Urinary bladder (tissue), 4 donors: ENCODE measurements around the gene CPNE4. TPM values are rescaled to one million over a fixed set of nuclear protein-coding genes. Genes with fewer than 3 reads are reported as not detected.

Source experiments
- DNase-seq: peaks from one replicate; pipeline ENCODE4 v3.0.0-alpha.2; 2015; ENCODE audit errors: extremely low spot score
- H3K27ac ChIP-seq: one replicate; pipeline ENCODE4 v1.5.1; 2013; ENCODE audit warnings: low read depth, mild to moderate bottlenecking, moderate library complexity
- H3K36me3 ChIP-seq: one replicate; pipeline ENCODE4 v1.6.1; 2013; ENCODE audit warnings: mild to moderate bottlenecking, moderate library complexity; ENCODE audit not compliant: insufficient read depth
- H3K4me1 ChIP-seq: one replicate; pipeline ENCODE4 v1.6.1; 2013; ENCODE audit warnings: mild to moderate bottlenecking, moderate library complexity; ENCODE audit not compliant: insufficient read depth
- H3K4me3 ChIP-seq: one replicate; pipeline ENCODE4 v1.5.1; 2013; ENCODE audit warnings: low read depth, low read length
- WGBS: extraction: QIAGEN DNeasy Blood & Tissue Kit; methylation state at CpG from one replicate; pipeline ENCODE4 v1.1.7; 2013; 5-methylcytosine and 5-hydroxymethylcytosine counted together
- polyA plus RNA-seq: library from polyadenylated mRNA; stranded (reverse); fragments of 200-250 nt; gene quantifications from one replicate; pipeline ENCODE4 v1.2.3, GENCODE V29; 2013
- total RNA-seq: library from RNA; depleted of rRNA; stranded (reverse); fragments of >200 nt; gene quantifications from one replicate; pipeline ENCODE4 v1.2.3, GENCODE V29; 2014
- donor health status: healthy with polysubstance abuse.
- donor health status: healthy.

The CPNE4 gene
- total and polyA plus RNA-seq, 2 donors = 0.03 to 0.21 TPM

DNA sequence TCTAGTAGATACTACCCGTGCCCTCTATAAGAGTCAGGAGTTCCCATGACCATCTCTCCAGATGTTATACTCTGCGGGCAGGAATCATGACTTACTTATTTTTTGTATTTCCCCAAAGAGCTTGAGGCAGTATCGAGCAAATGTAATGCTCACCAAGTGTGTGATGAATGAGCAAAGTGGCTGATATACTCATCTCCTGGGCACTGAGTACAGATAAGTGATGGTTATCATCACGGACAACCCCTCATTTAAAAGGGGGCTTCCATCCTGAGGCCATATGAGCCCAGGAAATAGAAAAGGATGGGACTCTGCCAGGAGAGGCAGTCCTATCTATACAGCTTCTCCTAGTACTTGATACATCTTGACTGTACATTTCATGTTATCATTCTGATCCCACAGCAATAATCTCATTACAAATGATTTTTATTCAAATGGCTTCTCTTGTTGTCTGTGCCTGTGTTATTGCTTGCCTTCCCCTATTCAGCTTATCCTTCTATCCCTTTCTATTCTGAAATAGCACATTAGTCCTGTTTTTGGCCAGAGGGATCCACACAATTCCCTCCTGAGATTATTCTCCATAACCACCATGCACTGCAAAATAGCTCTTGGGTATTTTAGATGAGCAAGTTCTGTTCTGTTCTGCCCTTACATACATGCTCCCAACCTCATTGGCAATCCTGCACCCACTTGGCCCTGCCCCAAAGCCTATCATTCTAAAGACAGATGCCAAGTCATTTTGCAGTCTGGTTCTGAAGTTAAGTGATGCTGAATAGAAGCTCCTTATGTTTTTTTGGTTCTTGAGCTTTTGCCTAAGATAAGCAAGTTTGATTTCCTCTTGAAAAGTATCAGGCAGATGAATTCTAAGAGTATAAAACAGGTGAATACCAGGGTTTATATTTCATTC lies 484.0 kb downstream of the CPNE4 start:
- WGBS = 62% methylated on average over 4 of the region's 4 CpGs
- no peak overlapping the region for H3K27ac ChIP-seq
- no peak overlapping the region for H3K4me3 ChIP-seq
- DNase-seq = no peak
- no peaks in the 10 kb centered on the region for H3K4me1 ChIP-seq
- no peaks in the 10 kb centered on the region for H3K36me3 ChIP-seq

DNA sequence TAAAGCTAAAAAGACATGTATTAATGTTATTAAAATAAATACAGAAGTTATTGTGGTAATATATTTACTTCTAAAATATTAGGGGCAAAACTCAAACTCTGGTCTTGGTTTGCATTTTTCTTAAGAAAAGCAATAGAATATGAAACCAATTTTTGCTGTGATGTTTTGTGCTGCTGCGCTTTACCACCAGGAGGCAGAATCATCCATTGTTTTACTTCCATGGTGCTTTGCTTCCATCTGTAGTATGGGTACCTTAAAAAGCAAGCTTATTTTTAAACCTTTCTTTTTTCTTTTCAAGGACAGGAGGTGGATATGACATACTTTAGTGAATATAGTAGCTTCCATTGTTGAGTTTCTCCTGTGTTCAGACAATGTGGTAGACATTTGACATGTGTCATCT lies 485.5 kb downstream of the CPNE4 start:
- 91% methylated on average over 1 of the region's 1 CpG for WGBS

DNA sequence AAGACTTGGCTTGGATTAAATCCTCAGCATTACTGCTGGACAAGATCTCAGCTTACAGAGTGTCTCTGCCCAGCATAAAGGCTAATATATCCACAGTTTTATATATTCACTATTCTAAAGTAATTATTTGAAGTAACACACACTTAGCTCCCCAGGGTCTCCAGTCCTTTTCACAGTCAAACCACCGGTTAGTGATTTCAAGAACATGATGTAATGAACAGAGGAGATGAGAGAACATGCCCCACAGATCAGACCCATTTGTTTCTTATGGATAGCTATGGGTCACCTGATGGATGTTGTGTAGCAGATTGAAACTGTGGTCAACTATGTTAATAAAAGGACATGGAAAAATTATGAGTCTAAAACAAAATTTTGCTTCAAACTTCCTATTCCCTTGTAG lies 487.2 kb downstream of the CPNE4 start:
- WGBS = 84% methylated on average over 1 of the region's 1 CpG

More for the DNA sequence above, 485.5 kb downstream of the CPNE4 start:
- Histone ChIP-seq H3K36me3 (no peaks in the 10 kb centered on the region), H3K4me1 (no peaks in the 10 kb centered on the region), H3K27ac (no peak overlapping the region), H3K4me3 (no peak overlapping the region)
- DNase-seq = no peak

DNA sequence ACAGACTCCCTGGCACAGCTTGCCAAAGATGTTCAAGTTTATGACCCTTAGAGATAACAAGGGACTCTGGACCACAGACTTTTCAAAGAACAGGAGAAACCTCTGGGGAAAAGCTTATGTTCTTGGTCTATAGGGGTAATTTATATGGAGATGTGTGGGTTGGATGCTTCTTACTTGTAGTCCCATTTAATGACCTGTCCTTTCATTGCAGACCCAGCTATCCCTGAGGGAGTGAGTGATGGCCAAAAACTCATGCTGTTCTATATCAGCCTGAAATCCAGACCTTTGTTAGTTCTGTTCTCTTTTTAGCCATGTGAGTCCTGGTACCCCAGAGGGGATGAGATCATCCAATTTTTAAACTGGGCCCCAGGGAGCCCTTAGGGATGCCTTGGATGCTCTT lies 488.4 kb downstream of the CPNE4 start:
- Histone ChIP-seq H3K4me3 (no peak overlapping the region), H3K36me3 (no peaks in the 10 kb centered on the region)
- no peak for DNase-seq

More for the DNA sequence above, 487.2 kb downstream of the CPNE4 start:
- no peaks in the 10 kb centered on the region for H3K36me3 ChIP-seq
- H3K27ac ChIP-seq = no peak overlapping the region
- H3K4me1 ChIP-seq = no peaks in the 10 kb centered on the region
- no peak overlapping the region for H3K4me3 ChIP-seq
- no peak for DNase-seq

DNA sequence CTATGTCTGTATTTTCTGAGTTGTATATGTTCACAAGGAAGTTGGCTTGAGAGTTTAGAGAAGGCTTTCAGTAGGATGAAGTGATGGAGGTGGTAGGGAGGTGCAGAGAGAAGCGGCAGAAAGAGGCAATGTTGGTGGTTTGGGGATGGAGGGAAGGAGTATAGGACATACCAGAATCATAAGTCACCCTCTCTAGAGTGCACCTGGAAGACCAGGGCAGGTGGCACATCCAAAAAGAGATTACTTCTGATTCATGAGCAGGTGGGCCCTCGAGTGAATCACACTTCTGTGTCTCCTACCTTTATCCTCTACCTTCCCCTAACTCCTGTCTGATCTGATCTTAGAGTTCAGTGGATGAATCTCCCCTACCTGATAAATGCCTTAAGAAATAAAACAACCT lies 490.3 kb downstream of the CPNE4 start:
- H3K27ac ChIP-seq = no peak overlapping the region
- H3K4me1 ChIP-seq = no peaks in the 10 kb centered on the region
- DNase-seq = no peak
- 87% methylated on average over 2 of the region's 2 CpGs for WGBS
- H3K4me3 ChIP-seq = no peak overlapping the region
- H3K36me3 ChIP-seq = no peaks in the 10 kb centered on the region

More for the DNA sequence above, 488.4 kb downstream of the CPNE4 start:
- H3K27ac ChIP-seq = no peak overlapping the region
- H3K4me1 ChIP-seq = no peaks in the 10 kb centered on the region

- Histone ChIP-seq H3K4me1 (no peaks in the 10 kb centered on the region), H3K4me3 (no peak overlapping the region), H3K36me3 (no peaks in the 10 kb centered on the region), H3K27ac (no peak overlapping the region)
- DNase-seq = no peak
Observed at GRCh38 chr3:131543714-131544113, 491.1 kb downstream of the CPNE4 start.

- WGBS = 80% methylated on average over 1 of the region's 1 CpG
- H3K36me3 ChIP-seq = no peaks in the 10 kb centered on the region
- no peak overlapping the region for H3K27ac ChIP-seq
- no peaks in the 10 kb centered on the region for H3K4me1 ChIP-seq
- DNase-seq = no peak
- H3K4me3 ChIP-seq = no peak overlapping the region
Observed at GRCh38 chr3:131541288-131541687, 493.5 kb downstream of the CPNE4 start.

DNA sequence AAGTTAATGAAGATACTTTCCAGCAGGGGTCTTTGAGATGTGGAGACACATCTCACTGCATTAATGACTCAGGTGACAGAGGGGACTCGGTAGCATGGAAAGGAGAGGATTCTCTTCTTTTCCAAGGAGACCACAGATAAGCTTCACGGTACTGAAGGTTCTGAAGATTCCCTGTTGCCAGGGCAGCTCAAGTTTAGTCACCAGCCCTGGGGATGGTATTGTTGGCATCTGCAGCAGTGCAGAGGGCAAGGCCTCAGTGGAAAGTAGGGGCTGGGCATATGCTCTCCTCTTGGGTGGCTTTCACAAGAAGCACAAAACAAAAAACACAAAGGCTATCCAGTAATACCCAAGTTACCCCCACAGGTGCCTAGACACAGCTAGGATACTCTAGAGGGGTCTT lies 494.0 kb downstream of the CPNE4 start:
- no peak for DNase-seq
- WGBS = 64% methylated on average over 2 of the region's 2 CpGs
- no peak overlapping the region for H3K27ac ChIP-seq

DNA sequence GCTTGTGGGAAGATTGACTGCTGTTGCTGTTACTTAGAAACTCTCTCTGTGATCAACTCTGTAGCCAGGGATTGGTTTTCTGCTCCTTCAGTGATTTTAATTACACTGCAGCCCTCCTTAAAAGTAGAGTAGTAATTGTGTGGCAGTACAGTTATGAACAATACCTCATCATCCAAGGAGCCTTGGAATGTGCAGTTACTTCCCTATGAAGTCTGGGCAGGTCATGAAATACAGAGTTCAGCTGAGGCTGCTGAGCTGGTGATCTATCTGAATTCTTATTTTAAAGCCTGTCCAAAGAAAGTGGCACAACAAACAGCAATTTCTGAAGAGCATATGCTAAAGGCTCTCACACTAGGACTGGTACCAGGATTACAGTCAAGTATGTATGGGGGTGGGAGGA lies 494.7 kb downstream of the CPNE4 start:
- Histone ChIP-seq H3K4me3 (no peak overlapping the region), H3K27ac (no peak overlapping the region), H3K4me1 (no peaks in the 10 kb centered on the region), H3K36me3 (no peaks in the 10 kb centered on the region)
- no peak for DNase-seq

More for the DNA sequence above, 494.0 kb downstream of the CPNE4 start:
- H3K4me1 ChIP-seq = no peaks in the 10 kb centered on the region
- H3K4me3 ChIP-seq = no peak overlapping the region
- H3K36me3 ChIP-seq = no peaks in the 10 kb centered on the region

GRCh38 chr3:131538968-131539367 lies 495.8 kb downstream of the CPNE4 start:
- H3K27ac ChIP-seq = no peak overlapping the region
- H3K4me3 ChIP-seq = no peak overlapping the region
- no peaks in the 10 kb centered on the region for H3K36me3 ChIP-seq
- WGBS = 95% methylated on average over 1 of the region's 1 CpG
- DNase-seq = no peak
- H3K4me1 ChIP-seq = no peaks in the 10 kb centered on the region

DNA sequence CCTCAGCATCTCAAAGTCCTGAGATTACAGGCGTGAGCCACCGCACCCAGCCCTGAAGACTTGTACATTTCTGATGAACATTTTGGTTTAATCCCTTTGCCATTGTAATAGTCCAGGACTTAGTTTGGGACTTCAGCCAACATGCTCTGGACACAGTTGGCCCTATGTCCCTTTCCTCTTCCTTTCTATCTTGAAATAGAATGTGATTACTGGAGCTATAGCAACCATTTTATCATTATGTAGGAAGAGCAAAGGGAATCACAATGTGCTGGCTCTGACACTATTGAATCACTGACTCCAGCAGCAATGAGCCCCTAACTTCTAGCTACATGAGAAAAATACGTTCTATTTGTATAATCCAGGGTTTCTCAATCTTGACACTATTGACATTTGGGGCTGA lies 497.3 kb downstream of the CPNE4 start:
- no peak for DNase-seq
- WGBS = 91% methylated on average over 3 of the region's 3 CpGs
- Histone ChIP-seq H3K4me3 (no peak overlapping the region), H3K4me1 (no peaks in the 10 kb centered on the region), H3K36me3 (no peaks in the 10 kb centered on the region), H3K27ac (no peak overlapping the region)

DNA sequence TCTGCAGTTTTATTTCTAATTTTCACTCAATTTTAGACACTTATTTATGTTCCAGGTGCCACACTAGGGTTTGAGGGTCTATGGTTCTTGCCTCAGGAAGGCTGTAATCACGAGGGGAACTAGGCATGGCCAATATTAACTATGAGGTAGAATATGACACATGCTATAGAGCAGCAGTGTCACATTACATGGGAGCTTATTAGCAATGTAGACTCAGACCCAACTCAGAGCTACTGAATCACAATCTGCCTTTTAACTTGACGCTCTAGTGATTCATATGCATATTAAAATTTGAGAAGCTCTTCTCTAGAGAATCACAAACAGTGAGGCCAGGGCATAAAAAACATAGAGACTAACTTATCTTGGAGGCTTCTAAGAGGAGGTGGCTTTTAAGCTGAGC lies 499.2 kb downstream of the CPNE4 start:
- Histone ChIP-seq H3K4me1 (no peaks in the 10 kb centered on the region), H3K4me3 (no peak overlapping the region), H3K27ac (no peak overlapping the region), H3K36me3 (no peaks in the 10 kb centered on the region)
- no peak for DNase-seq
- 62% methylated on average over 2 of the region's 2 CpGs for WGBS

DNA sequence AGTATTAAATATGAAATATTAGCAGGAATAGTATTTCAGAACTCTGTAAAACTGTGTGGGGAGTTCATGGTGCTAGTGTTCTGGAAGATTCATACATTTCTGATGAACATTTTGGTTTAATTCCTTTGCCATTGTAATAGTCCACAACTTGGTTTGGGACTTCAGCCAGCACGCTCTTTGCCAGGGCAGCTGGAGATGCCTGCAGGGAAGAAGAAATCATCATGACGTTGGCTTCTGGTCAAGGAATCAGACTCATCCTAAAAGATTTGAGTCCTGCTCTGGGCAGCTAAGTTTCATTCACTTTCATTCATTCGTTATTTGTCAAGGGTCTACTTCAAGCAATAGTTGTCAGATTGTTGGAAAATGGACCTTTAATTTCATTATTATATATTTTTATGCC lies 499.7 kb downstream of the CPNE4 start:
- Histone ChIP-seq H3K36me3 (no peaks in the 10 kb centered on the region), H3K27ac (no peak overlapping the region), H3K4me3 (no peak overlapping the region), H3K4me1 (no peaks in the 10 kb centered on the region)
- WGBS = 59% methylated on average over 3 of the region's 3 CpGs
- no peak for DNase-seq

DNA sequence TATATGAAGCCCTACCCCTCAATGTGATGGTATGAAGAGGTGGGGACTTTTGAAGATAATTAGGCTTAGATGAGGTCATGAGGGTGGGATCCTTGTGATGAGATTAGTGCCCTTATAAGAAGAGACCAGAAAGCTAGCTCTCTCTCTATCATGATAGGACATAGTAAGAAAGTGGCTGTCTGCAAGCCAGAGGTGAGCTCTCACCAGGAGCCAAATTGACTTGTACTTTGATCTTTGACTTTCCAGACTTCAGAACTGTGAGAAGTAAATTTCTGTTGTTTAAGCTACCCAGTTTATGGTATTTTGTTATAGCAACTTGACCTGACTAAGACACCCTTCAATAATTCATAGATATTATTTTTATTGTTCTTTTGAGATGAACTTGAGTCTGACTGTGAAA lies 502.2 kb downstream of the CPNE4 start:
- no peak for DNase-seq
- no peaks in the 10 kb centered on the region for H3K36me3 ChIP-seq
- no peak overlapping the region for H3K27ac ChIP-seq
- no peaks in the 10 kb centered on the region for H3K4me1 ChIP-seq
- H3K4me3 ChIP-seq = no peak overlapping the region
